Neural cell (in vitro differentiated cells): ENCODE measurements around the gene ARHGAP10. TPM values are rescaled to one million over a fixed set of nuclear protein-coding genes. Genes with fewer than 3 reads are reported as not detected.

Experiments used
- H2AFZ ChIP-seq: fragments of 200-600, 300-800 bp; sonication (generic), shearing (Covaris generic); 2 replicates; pipeline ENCODE4 v1.6.0; 2014; ENCODE audit warnings: low read depth, mild to moderate bottlenecking, antibody characterized with exemption, low read length, moderate library complexity
- H3F3A ChIP-seq: fragments of 200-600 bp; shearing (Covaris generic); 2 replicates; pipeline ENCODE4 v1.6.1; 2016; ENCODE audit warnings: mild to moderate bottlenecking, moderate library complexity, mixed read lengths, antibody characterized with exemption, low read length; ENCODE audit not compliant: insufficient read depth, poor library complexity, severe bottlenecking
- H3K27ac ChIP-seq: fragments of 200-600, 300-800 bp; sonication (generic), shearing (Covaris generic); 2 replicates; pipeline ENCODE4 v1.5.1; 2014; ENCODE audit warnings: mild to moderate bottlenecking, low read length, moderate library complexity
- H3K27me3 ChIP-seq: fragments of 300-800, 200-600 bp; sonication (generic), shearing (Covaris generic); 2 replicates; pipeline ENCODE4 v1.6.0; 2014; ENCODE audit warnings: mild to moderate bottlenecking, low read depth, low read length, moderate library complexity; ENCODE audit not compliant: insufficient read depth
- H3K36me3 ChIP-seq: fragments of 300-800, 200-600 bp; sonication (generic), shearing (Covaris generic); 2 replicates; pipeline ENCODE4 v1.5.1; 2014; ENCODE audit warnings: mild to moderate bottlenecking, antibody characterized with exemption, low read length, moderate library complexity; ENCODE audit not compliant: insufficient read depth
- H3K4me2 ChIP-seq: fragments of 300-800, 200-600 bp; sonication (generic), shearing (Covaris generic); 2 replicates; pipeline ENCODE4 v1.6.0; 2014; ENCODE audit warnings: mild to moderate bottlenecking, low read length
- H3K4me3 ChIP-seq: fragments of 300-800, 200-600 bp; sonication (generic), shearing (Covaris generic); 2 replicates; pipeline ENCODE4 v1.5.1; 2014; ENCODE audit warnings: mild to moderate bottlenecking, low read length, moderate library complexity
- H3K79me2 ChIP-seq: fragments of 200-600 bp; shearing (Covaris generic); replicated peaks from 2 replicates; pipeline ENCODE4 v1.6.0; 2014; ENCODE audit warnings: mild to moderate bottlenecking, low read length, moderate library complexity; ENCODE audit not compliant: insufficient read depth
- H3K9ac ChIP-seq: fragments of 300-800, 200-600 bp; sonication (generic), shearing (Covaris generic); 2 replicates; pipeline ENCODE4 v1.6.1; 2016; ENCODE audit warnings: mild to moderate bottlenecking, low read length, mixed read lengths
- H3K9me2 ChIP-seq: fragments of 200-600 bp; shearing (Covaris generic); 2 replicates; pipeline ENCODE4 v1.6.1; 2016; ENCODE audit warnings: mild to moderate bottlenecking, low read length, mixed read lengths; ENCODE audit not compliant: insufficient read depth
- H3K9me3 ChIP-seq: fragments of 200-600, 300-800 bp; sonication (generic), shearing (Covaris generic); 2 replicates; pipeline ENCODE4 v1.6.1; 2016; ENCODE audit warnings: mild to moderate bottlenecking, mixed run types, low read length, moderate library complexity, mixed read lengths
- H4K20me1 ChIP-seq: fragments of 200-600 bp; shearing (Covaris generic); 2 replicates; pipeline ENCODE4 v1.6.1; 2016; ENCODE audit warnings: mild to moderate bottlenecking, mixed run types; ENCODE audit not compliant: insufficient read depth
- EP300 ChIP-seq: fragments of 450-650 bp; conservative IDR thresholded peaks from 2 replicates; pipeline ENCODE4 v1.6.1; 2014; ENCODE audit warnings: antibody characterized with exemption, mild to moderate bottlenecking, moderate library complexity; ENCODE audit not compliant: poor library complexity, severe bottlenecking
- EZH2 ChIP-seq: fragments of 200-600, 300-800 bp; shearing (Covaris generic), sonication (generic); IDR thresholded peaks from 2 replicates; pipeline ENCODE4 v1.6.1; 2014; ENCODE audit warnings: antibody characterized with exemption, low read length, borderline replicate concordance, mild to moderate bottlenecking; ENCODE audit not compliant: insufficient read depth, poor library complexity, severe bottlenecking
- MXI1 ChIP-seq: fragments of 450-650 bp; conservative IDR thresholded peaks from 2 replicates; pipeline ENCODE4 v1.6.1; 2014; ENCODE audit warnings: antibody characterized with exemption, mild to moderate bottlenecking; ENCODE audit not compliant: poor library complexity, severe bottlenecking
- POLR2AphosphoS5 ChIP-seq: IDR thresholded peaks from 2 replicates; pipeline ENCODE4 v1.6.1; 2012
- RAD21 ChIP-seq: fragments of 450-650 bp; conservative IDR thresholded peaks from 2 replicates; pipeline ENCODE4 v1.6.1; 2014; ENCODE audit warnings: antibody characterized with exemption, mild to moderate bottlenecking, moderate library complexity
- SMC3 ChIP-seq: fragments of 450-650 bp; conservative IDR thresholded peaks from 2 replicates; pipeline ENCODE4 v1.6.1; 2014; ENCODE audit warnings: antibody characterized with exemption, mild to moderate bottlenecking, moderate library complexity; ENCODE audit not compliant: poor library complexity
- TAF1 ChIP-seq: IDR thresholded peaks from 2 replicates; pipeline ENCODE4 v1.6.1; 2012; ENCODE audit warnings: low read depth
- polyA plus RNA-seq: library from polyadenylated mRNA; depleted of rRNA; stranded (reverse); fragments of >200 nt; gene quantifications from 2 replicates; pipeline ENCODE4 v1.2.3, GENCODE V29; 2014
- TF ChIP-seq, protein P1 (sequence below): fragments of 450-650 bp; IDR thresholded peaks from 2 replicates; pipeline ENCODE4 v1.5.1; 2014; ENCODE audit warnings: antibody characterized with exemption, mild to moderate bottlenecking, moderate library complexity; ENCODE audit not compliant: poor library complexity, severe bottlenecking
- TF ChIP-seq, protein P2 (sequence below): IDR thresholded peaks from 2 replicates; pipeline ENCODE4 v1.6.1; 2012; ENCODE audit warnings: borderline replicate concordance

Gene ARHGAP10
- polyA plus RNA-seq, 1 donor from 2014 or later: 1.2 TPM

DNA sequence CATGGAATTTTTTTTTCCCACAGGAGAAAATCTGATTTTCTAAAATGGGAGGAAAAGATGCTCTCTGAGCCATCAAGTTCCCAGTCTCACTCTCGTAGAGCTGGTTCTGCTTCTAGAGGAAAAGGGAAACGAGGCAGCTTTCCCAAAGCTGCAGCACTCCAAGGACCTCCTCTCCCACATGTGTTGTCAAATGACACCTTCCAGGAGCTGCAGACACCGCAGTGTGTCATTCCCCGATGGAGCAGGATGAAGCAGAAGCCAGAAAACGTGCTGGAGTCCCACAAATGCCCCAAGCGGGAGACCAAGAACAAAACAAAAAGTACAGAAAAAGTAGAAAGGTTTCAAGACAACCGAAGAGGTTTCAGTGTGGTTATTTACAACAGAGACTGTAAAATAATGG lies 348.1 kb downstream of the ARHGAP10 start:
- no peaks in the 10 kb centered on the region for H3K36me3 ChIP-seq
- no peak overlapping the region for H3K9ac ChIP-seq
- TF ChIP-seq SMC3 (no peak), RAD21 (no peak), POLR2AphosphoS5 (no peak), EZH2 (no peak), MXI1 (no peak), TAF1 (no peak), EP300 (no peak)
- TF ChIP-seq, protein P1, sequence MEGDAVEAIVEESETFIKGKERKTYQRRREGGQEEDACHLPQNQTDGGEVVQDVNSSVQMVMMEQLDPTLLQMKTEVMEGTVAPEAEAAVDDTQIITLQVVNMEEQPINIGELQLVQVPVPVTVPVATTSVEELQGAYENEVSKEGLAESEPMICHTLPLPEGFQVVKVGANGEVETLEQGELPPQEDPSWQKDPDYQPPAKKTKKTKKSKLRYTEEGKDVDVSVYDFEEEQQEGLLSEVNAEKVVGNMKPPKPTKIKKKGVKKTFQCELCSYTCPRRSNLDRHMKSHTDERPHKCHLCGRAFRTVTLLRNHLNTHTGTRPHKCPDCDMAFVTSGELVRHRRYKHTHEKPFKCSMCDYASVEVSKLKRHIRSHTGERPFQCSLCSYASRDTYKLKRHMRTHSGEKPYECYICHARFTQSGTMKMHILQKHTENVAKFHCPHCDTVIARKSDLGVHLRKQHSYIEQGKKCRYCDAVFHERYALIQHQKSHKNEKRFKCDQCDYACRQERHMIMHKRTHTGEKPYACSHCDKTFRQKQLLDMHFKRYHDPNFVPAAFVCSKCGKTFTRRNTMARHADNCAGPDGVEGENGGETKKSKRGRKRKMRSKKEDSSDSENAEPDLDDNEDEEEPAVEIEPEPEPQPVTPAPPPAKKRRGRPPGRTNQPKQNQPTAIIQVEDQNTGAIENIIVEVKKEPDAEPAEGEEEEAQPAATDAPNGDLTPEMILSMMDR: no peak
- TF ChIP-seq, protein P2, sequence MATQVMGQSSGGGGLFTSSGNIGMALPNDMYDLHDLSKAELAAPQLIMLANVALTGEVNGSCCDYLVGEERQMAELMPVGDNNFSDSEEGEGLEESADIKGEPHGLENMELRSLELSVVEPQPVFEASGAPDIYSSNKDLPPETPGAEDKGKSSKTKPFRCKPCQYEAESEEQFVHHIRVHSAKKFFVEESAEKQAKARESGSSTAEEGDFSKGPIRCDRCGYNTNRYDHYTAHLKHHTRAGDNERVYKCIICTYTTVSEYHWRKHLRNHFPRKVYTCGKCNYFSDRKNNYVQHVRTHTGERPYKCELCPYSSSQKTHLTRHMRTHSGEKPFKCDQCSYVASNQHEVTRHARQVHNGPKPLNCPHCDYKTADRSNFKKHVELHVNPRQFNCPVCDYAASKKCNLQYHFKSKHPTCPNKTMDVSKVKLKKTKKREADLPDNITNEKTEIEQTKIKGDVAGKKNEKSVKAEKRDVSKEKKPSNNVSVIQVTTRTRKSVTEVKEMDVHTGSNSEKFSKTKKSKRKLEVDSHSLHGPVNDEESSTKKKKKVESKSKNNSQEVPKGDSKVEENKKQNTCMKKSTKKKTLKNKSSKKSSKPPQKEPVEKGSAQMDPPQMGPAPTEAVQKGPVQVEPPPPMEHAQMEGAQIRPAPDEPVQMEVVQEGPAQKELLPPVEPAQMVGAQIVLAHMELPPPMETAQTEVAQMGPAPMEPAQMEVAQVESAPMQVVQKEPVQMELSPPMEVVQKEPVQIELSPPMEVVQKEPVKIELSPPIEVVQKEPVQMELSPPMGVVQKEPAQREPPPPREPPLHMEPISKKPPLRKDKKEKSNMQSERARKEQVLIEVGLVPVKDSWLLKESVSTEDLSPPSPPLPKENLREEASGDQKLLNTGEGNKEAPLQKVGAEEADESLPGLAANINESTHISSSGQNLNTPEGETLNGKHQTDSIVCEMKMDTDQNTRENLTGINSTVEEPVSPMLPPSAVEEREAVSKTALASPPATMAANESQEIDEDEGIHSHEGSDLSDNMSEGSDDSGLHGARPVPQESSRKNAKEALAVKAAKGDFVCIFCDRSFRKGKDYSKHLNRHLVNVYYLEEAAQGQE: no peak
- H3K4me3 ChIP-seq: no peak overlapping the region
- H3K27ac ChIP-seq: no peak overlapping the region
- H3K27me3 ChIP-seq: no peaks in the 10 kb centered on the region
- no peak overlapping the region for H3K4me2 ChIP-seq
- H3K9me3 ChIP-seq: no peaks in the 10 kb centered on the region
- no peaks in the 10 kb centered on the region for H4K20me1 ChIP-seq
- no peaks in the 10 kb centered on the region for H3K79me2 ChIP-seq
- no peaks in the 10 kb centered on the region for H3K9me2 ChIP-seq
- no peaks in the 10 kb centered on the region for H3F3A ChIP-seq
- no peak overlapping the region for H2AFZ ChIP-seq

DNA sequence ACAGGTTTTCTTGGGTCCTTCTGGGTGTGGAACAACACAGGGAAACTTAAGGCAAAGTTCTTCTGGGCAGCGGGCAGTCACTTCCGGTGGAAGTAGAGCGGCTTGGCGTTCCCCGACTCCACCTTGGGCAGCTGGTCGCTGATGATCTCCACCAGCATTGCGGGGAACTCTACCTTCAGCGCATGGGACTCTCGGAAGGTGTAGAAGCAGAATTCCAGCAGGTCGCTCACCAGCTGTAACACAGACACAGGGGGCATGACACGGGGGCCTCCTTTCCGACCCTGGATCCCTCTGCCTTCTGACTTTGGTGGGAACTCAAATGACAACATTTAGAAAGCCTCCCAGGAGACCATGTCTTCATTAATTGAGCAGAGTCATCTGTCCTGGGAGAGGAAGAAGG lies 349.4 kb downstream of the ARHGAP10 start:
- no peaks in the 10 kb centered on the region for H3K27me3 ChIP-seq
- H2AFZ ChIP-seq: no peak overlapping the region
- no peak overlapping the region for H3K4me3 ChIP-seq
- H3K9me3 ChIP-seq: no peaks in the 10 kb centered on the region
- H3K79me2 ChIP-seq: no peaks in the 10 kb centered on the region
- H3K36me3 ChIP-seq: no peaks in the 10 kb centered on the region
- H3K9me2 ChIP-seq: no peaks in the 10 kb centered on the region
- H3K9ac ChIP-seq: no peak overlapping the region
- TF ChIP-seq SMC3 (no peak), EZH2 (no peak), RAD21 (no peak), MXI1 (no peak), TAF1 (no peak), POLR2AphosphoS5 (no peak), EP300 (no peak)
- TF ChIP-seq, protein P1: no peak
- TF ChIP-seq, protein P2: no peak
- no peak overlapping the region for H3K27ac ChIP-seq
- H3F3A ChIP-seq: no peaks in the 10 kb centered on the region
- no peaks in the 10 kb centered on the region for H4K20me1 ChIP-seq
- no peak overlapping the region for H3K4me2 ChIP-seq
